Prostate gland (tissue), 2 donors: ENCODE results near the gene SPP2.

Experiments
- CTCF ChIP-seq, 4 experiments: fragments of 200-600 bp in 2 of 4; fragments of 450-650 bp in 2 of 4; sonication (generic) in 2 of 4; IDR thresholded peaks; 1 replicate in 3 of 4; 2 replicates in 1 of 4; pipeline ENCODE4 v1.5.1; 2016 to 2019; ENCODE audit warnings: antibody characterized with exemption in 4 of 4, mild to moderate bottlenecking in 2 of 4, moderate library complexity in 2 of 4
- POLR2A ChIP-seq: fragments of 450-650 bp; IDR thresholded peaks from one replicate; pipeline ENCODE4 v1.6.1; 2016; ENCODE audit warnings: antibody characterized with exemption, mild to moderate bottlenecking
- POLR2AphosphoS5 ChIP-seq: sonication (generic); formaldehyde crosslinking; IDR thresholded peaks from one replicate; pipeline ENCODE4 v1.6.1; 2017; ENCODE audit warnings: antibody characterized with exemption

GRCh38 chr2:234050455-234051135 is at the start of gene SPP2:
- TF ChIP-seq CTCF (IDR thresholded peaks at IDR 0.05) (no peak), POLR2A (no peak), POLR2AphosphoS5 (no peak)
